Hippocampal formation (tissue), 2 donors: Measurements from ENCODE around the gene SCYL3.
A peak's percentile ranks its signal among the peaks of the same experiment; 100 is the strongest.

Source experiments
- DNase-seq, 2 donors: peaks; one replicate each; lab custom pipeline; 2025; lab: John Stamatoyannopoulos, UW

SCYL3 gene

GRCh38 chr1:169900571-169900970, 6.9 kb upstream of the SCYL3 start:
- no peak for DNase-seq

GRCh38 chr1:169899519-169900217, 6.0 kb upstream of the SCYL3 start:
- no peak for DNase-seq

- DNase-seq = no peak
Measured at GRCh38 chr1:169896013-169896412, 2.3 kb upstream of the SCYL3 start.

GRCh38 chr1:169894424-169895145, 889 bp upstream of the SCYL3 start:
- DNase-seq = no peak

GRCh38 chr1:169892927-169893644, 610 bp downstream of the SCYL3 start:
- peak in 1 of 2 donors; percentile 15 for DNase-seq

GRCh38 chr1:169892176-169892926, 1.3 kb downstream of the SCYL3 start:
- DNase-seq = no peak

GRCh38 chr1:169891539-169891885, 2.2 kb downstream of the SCYL3 start:
- no peak for DNase-seq

- no peak for DNase-seq
Measured at GRCh38 chr1:169890761-169891538, 2.7 kb downstream of the SCYL3 start.

GRCh38 chr1:169889871-169890270, 3.8 kb downstream of the SCYL3 start:
- no peak for DNase-seq

GRCh38 chr1:169886931-169887330, 6.8 kb downstream of the SCYL3 start:
- DNase-seq = no peak

GRCh38 chr1:169886422-169886821, 7.3 kb downstream of the SCYL3 start:
- no peak for DNase-seq

GRCh38 chr1:169885207-169885606, 8.5 kb downstream of the SCYL3 start:
- no peak for DNase-seq

- no peak for DNase-seq
Measured at GRCh38 chr1:169884634-169885033, 9.1 kb downstream of the SCYL3 start.

GRCh38 chr1:169882039-169882511, 11.6 kb downstream of the SCYL3 start:
- no peak for DNase-seq

- no peak for DNase-seq
Measured at GRCh38 chr1:169879034-169879840, 14.5 kb downstream of the SCYL3 start.

GRCh38 chr1:169878498-169878897, 15.2 kb downstream of the SCYL3 start:
- no peak for DNase-seq

GRCh38 chr1:169877800-169878491, 15.8 kb downstream of the SCYL3 start:
- DNase-seq = no peak

- DNase-seq = no peak
Measured at GRCh38 chr1:169874229-169874628, 19.5 kb downstream of the SCYL3 start.

- peak in 1 of 2 donors; percentile 26 for DNase-seq
Measured at GRCh38 chr1:169873582-169874199, 20.0 kb downstream of the SCYL3 start.
